Thyroid gland (tissue), 4 donors: Measurements from ENCODE around the gene CDC42BPG. TPM values are rescaled to one million over a fixed set of nuclear protein-coding genes. Genes with fewer than 3 reads are reported as not detected.

ENCODE experiments used
- DNase-seq, 2 donors: peaks; one replicate each; pipeline ENCODE4 v3.0.0-alpha.2; 2019
- H3K27ac ChIP-seq, 3 donors: fragments of 200-600 bp; sonication (generic); 1 replicate in 2 of 3; 2 replicates in 1 of 3; pipeline ENCODE4 v1.5.1; 2016 to 2019; ENCODE audit warnings: mild to moderate bottlenecking in 1 of 3, moderate library complexity in 1 of 3
- H3K27me3 ChIP-seq: fragments of 200-600 bp; sonication (generic); one replicate; pipeline ENCODE4 v1.5.1; 2019
- H3K36me3 ChIP-seq, 2 donors: fragments of 200-600 bp; sonication (generic); one replicate each; pipeline ENCODE4 v1.5.1; 2016 to 2019
- H3K4me1 ChIP-seq, 2 donors: fragments of 200-600 bp; sonication (generic); one replicate each; pipeline ENCODE4 v1.5.1; 2017 to 2019
- H3K4me3 ChIP-seq, 3 donors: fragments of 200-600 bp; sonication (generic); replicated peaks in 1 of 3; 1 replicate in 2 of 3; 2 replicates in 1 of 3; pipeline ENCODE4 v1.5.1; 2016; ENCODE audit warnings: mild to moderate bottlenecking in 1 of 3
- H3K9me3 ChIP-seq: fragments of 200-600 bp; sonication (generic); one replicate; pipeline ENCODE4 v1.5.1; 2017
- CTCF ChIP-seq, 6 experiments: fragments of 200-600 bp in 3 of 6; fragments of 450-650 bp in 3 of 6; sonication (generic) in 3 of 6; IDR thresholded peaks; one replicate each; pipeline ENCODE4 v1.5.1; 2016 to 2019; ENCODE audit warnings: antibody characterized with exemption in 6 of 6, mild to moderate bottlenecking in 2 of 6, inconsistent platforms in 1 of 6, moderate library complexity in 1 of 6
- POLR2A ChIP-seq, 2 donors: fragments of 450-650 bp; IDR thresholded peaks; one replicate each; pipeline ENCODE4 v1.6.1; 2017; ENCODE audit warnings: antibody characterized with exemption in 2 of 2, mild to moderate bottlenecking in 2 of 2, moderate library complexity in 1 of 2
- WGBS, 2 donors: methylation state at CpG; one replicate each; pipeline ENCODE4 v1.1.5; 2017; 5-methylcytosine and 5-hydroxymethylcytosine counted together
- intact Hi-C: fragments of 100-400 bp; cut with DNase I; formaldehyde crosslinking; loops from one replicate; pipeline ENCODE4 v1.15.1; 2023
- total RNA-seq, 4 donors: library from RNA; depleted of rRNA; stranded (reverse); fragments of >200 nt; gene quantifications; one replicate each; pipeline ENCODE4 v1.2.3, GENCODE V29; 2016

Gene CDC42BPG
- total RNA-seq, 4 donors from 2014 or later, result 7.8 to 13.9 (median 10.2) TPM

- Histone ChIP-seq H3K4me1 (peaks cover 33 to 38% of the 10 kb centered on the region in 2 donors), H3K36me3 (peaks cover 0 to 3% of the 10 kb centered on the region in 2 donors), H3K9me3 (no peaks in the 10 kb centered on the region), H3K27ac (peak within 1 kb of the TSS; percentile 77 to 80 (median 79)), H3K27me3 (no peaks in the 10 kb centered on the region), H3K4me3 (peak within 1 kb of the TSS; percentile 75 to 97 (median 97))
- 1% methylated on average over 21 to 50 of the region's 75 CpGs for WGBS, 2 donors
- peak; percentile 99 for DNase-seq
- intact Hi-C loops, result no loop called here
- TF ChIP-seq CTCF (IDR thresholded peaks at IDR 0.05) (peak in 3 of 6 experiments; percentile 15 to 42 (median 40)), POLR2A (IDR thresholded peaks at IDR 0.05) (peak; percentile 99 to 100)
These were observed 34.2 kb upstream of the CDC42BPG start, which contains the start of gene EHD1 for GRCh38 chr11:64878494-64879243. Gene EHD1 (minus strand): TSS chr11:64878621. CDS start chr11:64878464, 157 bp downstream.

GRCh38 chr11:64878223-64878493 is 33.7 kb upstream of the CDC42BPG start:
- peak in 1 of 6 experiments; percentile 20 for TF ChIP-seq CTCF (IDR thresholded peaks at IDR 0.05)
- no peak for TF ChIP-seq POLR2A (IDR thresholded peaks at IDR 0.05)
- Histone ChIP-seq H3K36me3 (peaks cover 5 to 8% of the 10 kb centered on the region in 2 donors), H3K27ac (peak overlapping the region; percentile 9 to 80 (median 77)), H3K4me3 (peak overlapping the region; percentile 75 to 97 (median 97)), H3K27me3 (no peaks in the 10 kb centered on the region), H3K9me3 (no peaks in the 10 kb centered on the region), H3K4me1 (peaks cover 34 to 38% of the 10 kb centered on the region in 2 donors)
- DNase-seq, result no peak
- WGBS, 2 donors, result 0% methylated on average over 4 of the region's 21 CpGs; no CpG with 5 or more reads in 1 of the 2 donors
- intact Hi-C loops, result no loop called here

DNA sequence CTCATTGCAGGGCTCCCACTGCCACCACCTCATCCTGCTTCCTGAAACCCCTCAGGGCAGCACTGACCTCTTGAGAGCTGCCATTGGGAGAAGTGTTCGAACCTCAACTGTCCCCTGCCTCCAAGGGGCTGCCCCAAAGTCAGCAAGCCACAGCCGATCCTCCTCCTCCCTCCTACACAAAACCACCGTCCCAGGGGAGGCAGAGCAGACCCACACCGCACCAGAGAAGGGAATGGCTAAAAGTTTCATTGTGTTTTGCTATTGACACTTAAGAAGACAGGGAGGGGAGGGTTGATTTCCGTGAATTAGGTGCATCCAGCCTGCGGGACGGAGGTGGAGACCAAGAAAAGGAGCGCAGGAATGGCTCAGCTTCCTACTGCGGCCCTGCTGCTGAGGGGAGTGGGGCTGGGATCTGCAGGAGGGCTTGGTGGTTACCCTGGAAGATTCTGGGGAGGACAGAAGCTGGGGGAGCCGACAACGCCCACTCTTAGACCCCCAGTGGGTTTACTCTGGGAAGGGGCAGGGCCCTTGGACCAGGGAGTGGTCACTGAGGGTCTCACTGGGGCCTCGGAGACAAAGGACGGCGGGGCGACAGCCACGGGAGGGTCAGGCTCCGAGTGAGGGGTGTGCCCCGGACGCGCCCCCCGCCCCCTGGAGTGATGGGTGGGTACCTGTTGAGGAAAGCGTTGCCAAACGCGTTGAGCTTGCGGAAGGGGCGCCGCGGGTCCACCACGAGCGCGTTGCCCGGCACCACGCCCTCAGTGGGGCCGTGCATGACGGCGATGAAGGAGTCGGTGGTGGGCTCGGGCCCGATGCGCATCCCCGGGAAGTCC is 33.2 kb upstream of the CDC42BPG start:
- 0 to 1% methylated on average over 11 to 25 of the region's 41 CpGs for WGBS, 2 donors
- peaks cover 10 to 14% of the 10 kb centered on the region in 2 donors for H3K36me3 ChIP-seq
- H3K4me1 ChIP-seq, result peaks cover 37 to 38% of the 10 kb centered on the region in 2 donors
- H3K27me3 ChIP-seq, result no peaks in the 10 kb centered on the region
- TF ChIP-seq CTCF (IDR thresholded peaks at IDR 0.05) (no peak), POLR2A (IDR thresholded peaks at IDR 0.05) (no peak)
- peak overlapping the region; percentile 9 to 80 (median 77) for H3K27ac ChIP-seq
- DNase-seq, result peak in 1 of 2 donors; percentile 15
- H3K9me3 ChIP-seq, result no peaks in the 10 kb centered on the region
- intact Hi-C loops, result no loop called here
- peak overlapping the region; percentile 75 to 97 (median 97) for H3K4me3 ChIP-seq

- peak overlapping the region; percentile 77 to 82 (median 80) for H3K27ac ChIP-seq
- H3K36me3 ChIP-seq, result peaks cover 11 to 16% of the 10 kb centered on the region in 2 donors
- DNase-seq, result peak; percentile 92 to 94
- TF ChIP-seq CTCF (IDR thresholded peaks at IDR 0.05) (no peak), POLR2A (IDR thresholded peaks at IDR 0.05) (peak in 1 of 2 donors; percentile 44)
- intact Hi-C loops, result no loop called here
- H3K4me1 ChIP-seq, result peaks cover 37 to 38% of the 10 kb centered on the region in 2 donors
- no peaks in the 10 kb centered on the region for H3K27me3 ChIP-seq
- H3K4me3 ChIP-seq, result peak overlapping the region; percentile 75 to 97 (median 97)
- WGBS, 2 donors, result 9 to 12% methylated on average over 13 to 14 of the region's 14 CpGs
- H3K9me3 ChIP-seq, result no peaks in the 10 kb centered on the region
These were observed 32.4 kb upstream of the CDC42BPG start for GRCh38 chr11:64876835-64877341.
